Embryonic facial prominence (tissue), 1 donor: Measurements from ENCODE around the gene GLTP.
"Not testable (repeated sequence)": the region's sequence is repeated elsewhere in the genome, so short reads cannot be mapped to it uniquely, and the experiment has no call there.

ENCODE experiments used
- DNase-seq: peaks from one replicate; pipeline ENCODE4 v3.0.0-alpha.2; 2016; ENCODE audit errors: extremely low spot score

Gene GLTP, protein sequence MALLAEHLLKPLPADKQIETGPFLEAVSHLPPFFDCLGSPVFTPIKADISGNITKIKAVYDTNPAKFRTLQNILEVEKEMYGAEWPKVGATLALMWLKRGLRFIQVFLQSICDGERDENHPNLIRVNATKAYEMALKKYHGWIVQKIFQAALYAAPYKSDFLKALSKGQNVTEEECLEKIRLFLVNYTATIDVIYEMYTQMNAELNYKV

DNA sequence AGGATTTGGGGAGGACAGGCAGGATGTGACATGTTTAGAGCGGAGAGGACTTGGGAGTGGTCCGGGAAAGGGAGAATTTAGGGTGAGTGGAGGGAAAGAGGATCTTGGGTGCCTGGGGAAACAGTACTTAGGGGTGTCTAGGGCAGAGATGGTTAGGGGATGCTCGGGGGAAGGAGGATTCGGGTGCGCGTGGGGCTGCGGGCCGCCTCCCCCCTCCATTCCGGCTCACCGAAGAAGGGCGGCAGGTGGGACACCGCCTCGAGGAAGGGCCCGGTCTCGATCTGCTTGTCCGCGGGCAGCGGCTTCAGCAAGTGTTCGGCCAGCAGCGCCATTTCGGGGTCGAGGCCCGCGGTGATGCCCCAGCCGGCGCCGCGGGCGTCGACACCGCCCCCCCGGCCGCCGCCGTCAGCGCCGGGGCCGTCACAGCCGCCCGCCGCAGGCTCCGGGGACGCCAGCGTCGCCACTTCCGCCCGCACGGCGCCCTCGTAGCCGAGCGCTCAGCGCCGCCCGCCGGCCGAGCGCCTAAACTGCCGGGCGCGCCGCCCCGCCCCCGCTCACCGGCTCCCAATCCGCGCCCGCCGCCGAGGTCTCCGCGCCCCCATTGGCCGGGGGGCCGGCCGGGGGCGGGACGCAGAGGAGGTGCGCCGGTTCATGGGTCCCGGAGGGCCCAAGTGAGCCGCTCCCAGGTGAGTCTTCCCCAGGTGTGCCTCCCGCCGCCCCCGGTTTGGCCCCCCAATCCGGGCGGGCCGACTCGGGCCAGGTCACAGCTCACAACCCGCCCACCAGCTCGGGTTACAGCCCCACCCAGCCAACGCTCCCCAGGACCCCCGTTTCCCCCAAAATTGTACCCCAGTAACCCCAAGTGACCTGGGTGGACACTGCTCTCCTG is at the start of gene GLTP:
Gene GLTP, minus strand, starts transcription at position 499 of the 889 bp plus-strand sequence. Its CDS starts 167 bp downstream, at position 332.
- peak; percentile 61 for DNase-seq

DNA sequence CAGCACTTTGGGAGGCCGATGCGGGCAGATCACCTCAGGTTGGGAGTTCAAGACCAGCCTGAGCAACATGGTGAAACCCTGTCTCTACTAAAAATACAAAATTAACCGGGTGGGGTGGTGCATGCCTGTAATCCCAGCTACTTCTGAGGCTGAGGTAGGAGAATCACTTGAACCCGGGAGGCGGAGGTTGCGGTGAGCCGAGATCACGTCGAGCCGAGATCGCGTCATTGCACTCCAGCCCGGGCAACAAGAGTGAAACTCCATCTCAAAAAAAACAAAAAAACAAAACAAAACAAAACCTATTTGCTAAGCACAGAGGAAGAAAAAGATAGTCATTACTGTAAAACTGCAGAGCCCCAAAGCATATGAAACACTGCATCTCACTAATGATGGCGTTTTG is 49.0 kb upstream of the GLTP start:
- DNase-seq, result not testable (repeated sequence)

DNA sequence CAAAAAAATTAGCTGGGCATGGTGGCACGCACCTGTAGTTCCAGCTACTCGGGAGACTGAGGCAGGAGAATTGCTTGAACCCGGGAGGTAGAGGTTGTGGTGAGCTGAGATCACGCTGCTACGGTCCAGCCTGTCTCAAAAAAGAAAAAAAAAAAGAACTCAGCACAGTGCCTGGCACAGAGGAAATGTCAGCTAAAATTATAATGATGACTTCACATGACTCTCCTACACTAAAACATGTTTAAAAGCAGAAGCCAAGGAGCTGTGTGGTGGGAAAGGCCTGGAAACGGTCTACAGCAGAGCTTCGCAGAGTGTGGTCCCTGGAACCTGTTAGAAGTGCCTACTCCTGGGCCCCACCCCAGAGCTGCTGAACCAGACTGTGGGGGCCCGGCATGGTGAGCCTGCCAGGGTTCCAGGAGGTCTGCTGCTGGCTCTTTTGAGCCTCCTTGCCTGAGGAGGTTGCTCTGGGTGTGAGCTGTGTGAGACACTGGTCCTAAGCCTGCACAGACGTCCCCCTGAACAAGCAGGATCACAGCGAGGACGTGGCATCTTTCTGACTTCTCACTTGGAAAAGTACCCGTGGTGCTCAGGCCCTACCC is 47.8 kb upstream of the GLTP start:
- DNase-seq, result no peak

DNA sequence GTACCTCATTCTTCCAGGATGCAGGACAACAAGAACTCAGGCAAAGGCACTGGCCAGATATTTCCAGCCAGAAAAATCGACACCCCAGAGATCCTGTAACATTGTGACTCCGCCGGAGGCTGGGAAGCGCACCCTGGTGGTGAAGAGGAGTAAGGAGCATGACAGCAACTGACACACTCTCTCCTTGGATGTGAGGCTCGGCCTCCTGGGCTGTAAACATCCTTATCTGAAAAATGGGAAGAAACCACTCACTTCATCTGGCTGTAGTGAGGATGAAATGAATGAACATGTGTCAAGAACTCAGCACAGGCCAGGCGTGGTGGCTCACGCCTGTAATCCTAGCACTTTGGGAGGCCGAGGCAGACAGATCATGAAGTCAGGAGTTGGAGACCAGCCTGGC is 47.3 kb upstream of the GLTP start:
- no peak for DNase-seq

DNA sequence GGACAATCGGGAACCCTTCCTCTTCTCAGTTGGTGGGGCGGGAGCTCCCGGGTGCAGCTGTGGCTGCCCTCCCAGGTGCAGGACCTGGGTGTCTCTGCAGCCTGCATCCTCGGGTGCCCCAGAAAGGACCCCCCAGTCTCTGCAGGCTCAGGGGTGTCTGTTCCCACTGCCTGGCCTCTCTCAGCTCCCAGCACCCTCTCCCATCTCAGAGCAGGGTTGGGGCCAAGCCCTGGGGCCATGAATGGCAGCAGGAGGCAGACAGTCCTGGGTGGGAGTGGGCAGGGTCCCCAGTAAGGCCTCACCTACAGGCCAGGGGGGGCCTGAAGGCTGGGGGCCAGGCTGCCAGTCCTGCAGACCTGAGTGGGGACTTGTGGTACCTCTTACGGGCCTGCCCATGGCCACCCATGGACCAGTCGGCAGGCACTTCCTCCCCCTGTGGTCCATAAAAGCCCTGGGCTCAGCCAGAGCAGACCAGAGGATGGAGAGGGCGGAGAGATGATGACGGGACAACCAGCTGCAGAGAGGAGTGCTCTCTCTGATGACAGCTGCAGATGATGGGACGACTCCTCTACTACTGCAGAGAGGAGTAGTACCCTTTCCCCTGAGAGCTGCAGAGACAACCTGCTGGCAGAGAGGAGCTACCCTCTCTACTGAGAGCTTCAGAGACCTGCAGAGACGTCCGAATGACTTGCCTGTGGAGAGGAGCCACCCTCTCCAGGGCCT is 46.3 kb upstream of the GLTP start:
- no peak for DNase-seq

DNA sequence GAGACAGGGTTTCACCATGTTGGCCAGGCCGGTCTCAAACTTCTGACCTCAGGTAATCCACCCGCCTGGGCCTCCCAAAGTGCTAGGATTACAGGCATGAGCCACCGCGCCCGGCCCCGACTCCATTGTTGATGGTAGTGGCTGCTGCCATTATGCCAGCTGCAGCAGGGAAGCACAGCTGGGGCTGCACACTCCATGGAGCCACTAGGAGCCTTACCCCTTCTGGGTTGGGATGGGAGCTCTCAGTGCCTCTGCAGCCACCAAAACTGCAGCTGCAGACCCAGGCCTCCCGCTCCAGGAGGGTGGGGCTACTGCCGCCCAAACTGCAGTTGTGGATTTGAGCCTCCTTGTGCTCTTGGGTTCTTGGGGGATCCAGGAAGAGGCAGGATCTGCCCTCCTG is 45.7 kb upstream of the GLTP start:
- no peak for DNase-seq

DNA sequence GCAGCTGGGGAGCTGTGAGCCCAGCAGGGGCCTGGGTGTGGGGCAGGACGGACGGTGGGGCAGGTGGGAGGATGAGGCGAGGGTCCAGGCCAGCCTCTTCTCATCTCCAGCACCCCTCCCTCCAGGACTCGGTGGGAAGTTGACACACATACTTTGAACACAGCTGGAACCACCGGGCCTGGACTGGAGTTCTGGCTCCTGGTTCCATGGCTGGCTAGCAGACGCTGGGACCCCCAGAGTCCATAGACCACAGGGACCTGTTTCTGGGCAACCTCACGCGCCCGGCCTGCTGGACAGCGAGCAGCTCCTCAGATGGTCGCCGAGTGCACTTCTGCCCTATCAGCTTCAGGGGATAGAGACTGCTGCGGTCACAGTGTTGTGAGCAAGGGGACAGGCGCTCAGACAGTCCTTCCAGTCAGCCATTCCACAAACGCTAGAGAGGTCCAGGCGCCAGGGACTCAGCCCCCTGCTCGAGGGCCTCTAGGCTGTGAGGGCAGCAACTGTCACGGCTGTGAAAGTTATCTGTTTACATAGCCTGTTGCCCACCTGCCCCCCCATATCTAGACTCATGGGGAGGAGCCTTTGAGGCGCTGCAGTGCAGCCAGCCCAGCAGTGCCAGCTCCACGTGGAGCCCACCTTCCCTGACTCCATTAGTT is 45.0 kb upstream of the GLTP start:
- DNase-seq, result no peak

DNA sequence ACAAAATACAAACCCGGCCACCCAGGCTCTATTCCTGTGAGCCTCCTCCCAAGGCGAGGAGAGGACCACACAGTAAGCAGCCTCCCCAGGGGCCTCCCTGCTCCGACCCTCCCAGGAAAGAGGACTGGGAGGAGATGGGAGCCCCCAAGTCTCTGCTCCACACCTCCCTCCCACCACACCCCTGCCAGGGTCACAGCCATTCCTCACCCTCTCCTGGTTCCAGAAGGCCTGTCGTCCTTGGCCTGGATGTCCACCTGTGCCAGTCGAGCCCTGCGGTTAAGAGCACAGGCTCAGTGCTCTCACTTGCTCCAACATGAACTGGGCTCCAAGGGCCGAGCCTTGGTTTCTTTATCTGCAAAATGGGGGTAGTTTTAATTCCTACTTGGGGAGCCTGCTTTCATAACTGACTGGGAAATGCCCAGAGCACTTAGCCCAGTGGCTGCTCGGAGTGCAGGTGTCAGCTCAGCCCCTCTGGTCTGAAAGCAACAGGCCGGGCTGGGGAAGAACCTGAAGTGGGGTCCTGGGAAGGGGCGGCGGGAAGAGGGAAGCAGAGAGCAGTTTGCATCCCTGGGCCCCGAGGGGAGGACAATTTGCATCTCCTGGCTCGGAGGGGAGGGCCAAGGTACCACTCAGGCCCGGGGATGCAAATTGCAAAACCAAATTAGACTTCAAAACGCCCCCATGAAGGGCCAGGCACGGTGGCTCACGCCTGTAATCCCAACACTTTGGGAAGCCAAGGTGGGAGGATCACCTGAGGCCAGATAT is 43.3 kb upstream of the GLTP start:
- DNase-seq, result no peak

DNA sequence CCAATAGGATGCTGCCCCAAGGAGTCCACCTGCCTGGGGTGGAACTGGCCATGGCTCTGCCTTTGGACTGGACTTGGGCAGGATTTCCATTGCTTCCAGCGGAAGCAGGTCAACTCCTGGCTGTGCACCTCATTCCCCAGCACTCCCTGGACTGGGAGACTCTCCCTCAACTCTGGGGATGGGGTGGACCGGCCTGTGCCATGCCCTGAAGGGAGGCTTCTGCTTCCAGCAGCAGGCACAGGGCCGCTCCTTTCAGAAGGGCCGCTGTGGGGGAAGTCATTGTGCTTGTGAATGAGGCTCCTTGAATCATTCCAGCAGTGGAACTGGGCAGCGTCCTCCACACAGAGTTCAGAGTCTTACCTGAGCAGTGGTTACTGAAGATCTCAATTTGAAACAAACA is 42.7 kb upstream of the GLTP start:
- no peak for DNase-seq

DNA sequence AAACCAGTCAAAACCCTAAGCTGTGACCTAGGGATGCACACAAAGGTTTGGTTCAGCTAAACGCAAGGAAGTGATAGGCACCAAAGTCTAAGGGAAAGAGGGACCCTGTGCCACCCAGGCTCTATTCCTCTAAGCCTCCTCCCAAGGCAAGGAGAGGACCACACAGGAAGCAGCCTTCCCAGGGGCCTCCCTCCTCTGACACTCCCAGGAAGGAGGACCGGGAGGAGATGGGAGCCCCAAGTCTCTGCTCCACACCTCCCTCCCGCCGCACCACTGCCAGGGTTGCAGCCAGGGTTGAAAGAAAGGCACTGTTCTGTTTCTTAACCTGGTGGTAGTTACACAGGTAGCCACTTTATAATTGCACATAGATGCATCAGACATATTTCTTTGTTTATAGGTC is 41.6 kb upstream of the GLTP start:
- no peak for DNase-seq

DNA sequence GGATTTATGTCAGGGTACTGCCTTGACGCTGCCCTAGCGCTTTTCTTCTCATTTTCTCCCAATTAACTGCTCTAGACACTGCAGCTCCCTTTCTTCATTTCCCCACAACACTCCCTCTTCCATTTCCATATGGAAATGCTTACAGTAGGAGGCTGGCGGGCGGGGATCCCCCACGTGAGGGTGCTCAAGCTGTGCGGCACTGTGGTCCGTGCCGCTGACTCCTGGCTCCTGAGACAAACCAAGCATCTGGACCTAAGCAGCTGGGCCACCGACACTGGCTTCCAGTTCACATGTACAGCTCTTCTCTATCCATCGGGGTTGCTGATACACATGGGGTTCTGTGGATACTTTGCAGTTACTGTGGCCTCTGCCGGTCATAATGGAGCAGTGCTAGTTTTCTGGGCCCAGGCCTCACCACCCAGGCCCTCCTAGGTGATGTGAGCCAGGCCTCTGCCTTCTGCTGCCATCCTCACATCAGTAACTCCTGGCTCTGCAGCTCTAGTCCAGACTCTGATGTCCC is 40.0 kb upstream of the GLTP start:
- no peak for DNase-seq

DNA sequence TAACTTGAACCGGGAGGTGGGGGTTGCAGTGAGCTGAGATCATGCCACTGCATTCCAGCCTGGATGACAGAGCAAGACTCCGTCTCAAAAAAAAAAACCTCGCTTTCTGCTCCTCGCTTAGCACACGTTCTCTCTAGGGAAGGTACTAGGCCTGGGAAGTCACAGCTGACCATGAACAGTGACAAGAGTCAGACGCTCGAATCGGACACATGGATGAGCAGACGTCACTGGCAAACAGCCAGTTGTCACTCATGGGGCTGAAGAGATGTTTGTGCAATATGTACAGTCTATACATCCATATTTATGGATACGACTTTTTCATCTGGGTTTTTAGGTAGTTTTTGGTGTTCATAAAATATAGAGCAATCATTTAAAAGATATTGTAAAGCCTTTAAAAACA is 39.1 kb upstream of the GLTP start:
- DNase-seq, result no peak

DNA sequence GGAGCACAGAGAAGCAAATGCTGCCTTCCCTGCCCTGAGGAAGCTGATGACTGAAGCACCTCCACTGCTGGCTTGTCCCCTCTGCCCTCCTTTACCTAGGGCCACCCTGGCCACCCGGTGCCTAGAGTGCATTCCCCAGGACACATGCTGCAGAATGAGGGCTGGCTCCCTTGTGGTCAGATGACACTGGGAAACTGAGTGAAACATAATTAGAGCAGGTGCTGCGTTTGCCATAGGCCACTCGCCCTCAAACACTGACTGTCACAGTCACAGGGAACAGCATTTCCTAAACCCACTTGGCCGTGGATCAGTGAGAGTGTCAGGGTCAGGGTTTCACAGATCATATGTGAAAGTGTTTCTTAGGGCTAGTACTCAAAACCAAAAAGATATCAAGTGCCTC is 35.7 kb upstream of the GLTP start:
- no peak for DNase-seq

DNA sequence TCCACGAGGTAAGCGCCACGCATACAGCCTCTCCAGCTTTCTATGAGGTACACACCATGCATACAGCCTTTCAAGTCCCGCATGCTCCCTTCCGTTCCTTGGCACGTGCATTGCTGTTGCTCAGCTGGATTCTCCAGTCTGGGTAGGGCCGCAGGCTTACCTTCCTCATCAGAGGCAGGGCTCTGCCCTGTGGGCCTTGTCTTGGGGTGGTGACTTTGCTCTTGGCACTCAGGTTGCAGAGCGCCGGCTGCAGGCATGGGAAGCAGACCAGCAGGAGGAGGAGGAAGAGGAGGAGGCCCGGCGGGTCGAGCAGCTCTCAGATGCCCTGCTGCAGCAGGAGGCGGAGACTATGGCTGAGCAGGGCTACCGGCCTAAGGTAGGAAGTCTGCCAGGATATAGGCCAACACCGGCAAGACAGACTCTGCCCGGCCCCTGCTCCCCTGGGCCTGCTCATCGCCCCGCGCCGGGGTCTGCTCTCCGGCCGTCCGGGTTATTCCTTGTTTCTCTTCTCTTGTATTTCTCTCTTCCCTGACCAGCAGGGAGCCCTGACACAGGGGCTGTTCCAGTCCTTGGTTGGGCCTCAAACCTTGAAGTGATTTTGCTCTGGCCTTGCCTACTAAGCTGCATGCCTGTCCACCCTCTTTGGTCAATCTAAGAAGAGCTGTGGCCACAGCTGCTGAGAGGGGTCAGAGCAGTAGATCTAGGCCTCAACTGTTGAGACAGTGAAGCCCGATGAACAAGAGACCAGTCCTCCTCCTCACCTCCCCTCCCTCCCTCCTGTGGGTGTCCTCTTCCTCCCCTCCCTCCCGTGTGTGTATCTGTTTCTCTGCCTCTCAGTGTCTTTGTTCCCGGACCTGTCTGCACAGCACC is 35.1 kb upstream of the GLTP start:
- no peak for DNase-seq

DNA sequence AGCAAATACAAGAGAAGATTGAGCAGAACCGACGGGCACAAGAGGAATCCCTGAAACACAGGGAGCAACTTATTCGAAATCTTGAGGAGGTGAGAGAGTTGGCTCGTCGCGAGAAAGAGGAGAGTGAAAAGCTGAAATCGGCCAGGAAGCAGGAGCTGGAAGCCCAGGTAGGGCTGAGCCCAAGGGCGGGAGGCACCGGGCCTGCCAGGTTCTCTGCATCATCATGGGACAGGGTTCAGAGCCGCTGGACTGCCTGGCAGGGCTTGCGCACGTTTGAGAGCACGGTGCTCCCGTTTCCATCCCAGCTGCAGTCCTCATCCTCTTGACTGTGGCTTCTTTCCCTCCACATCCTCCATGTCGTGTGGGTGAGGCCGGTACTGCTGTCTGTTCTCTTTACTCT is 34.1 kb upstream of the GLTP start:
- DNase-seq, result no peak

DNA sequence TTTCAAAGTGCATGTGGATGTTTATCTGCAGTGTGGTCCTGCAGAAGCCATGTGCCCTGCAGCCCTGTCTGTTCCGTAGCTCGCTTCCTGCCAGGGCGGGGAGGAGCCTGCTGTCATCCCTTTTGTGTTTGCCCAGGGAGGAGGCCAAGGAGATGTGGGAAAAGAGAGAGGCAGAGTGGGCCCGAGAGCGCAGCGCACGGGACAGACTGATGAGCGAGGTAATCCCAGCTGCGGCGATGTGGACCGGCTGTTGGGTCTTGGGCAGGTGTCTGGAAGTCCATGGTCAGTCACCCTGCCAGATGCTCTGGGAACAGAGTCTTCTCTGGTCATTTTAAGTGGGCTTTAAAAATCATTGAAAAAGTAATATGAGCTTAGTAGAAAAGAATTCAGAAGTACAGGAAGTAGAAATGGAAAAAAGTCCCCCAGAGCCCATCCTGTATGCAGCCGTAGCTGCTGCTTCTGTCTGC is 32.5 kb upstream of the GLTP start:
- no peak for DNase-seq

DNA sequence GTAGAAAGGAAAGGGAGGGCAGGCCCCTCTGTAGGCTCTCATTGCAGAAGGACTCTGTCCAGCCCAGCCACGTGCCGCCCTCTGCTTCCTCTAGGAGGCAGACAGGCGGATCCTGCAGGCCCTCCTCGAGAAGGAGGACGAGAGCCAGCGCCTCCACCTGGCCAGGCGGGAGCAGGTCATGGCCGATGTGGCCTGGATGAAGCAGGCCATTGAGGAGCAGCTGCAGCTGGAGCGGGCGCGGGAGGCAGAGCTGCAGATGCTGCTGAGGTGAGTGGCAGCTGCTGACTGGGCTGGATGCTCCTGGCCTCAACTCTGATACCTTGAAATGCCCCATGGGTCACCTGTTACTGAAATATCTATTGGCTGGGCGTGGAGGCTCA is 30.6 kb upstream of the GLTP start:
- no peak for DNase-seq

DNA sequence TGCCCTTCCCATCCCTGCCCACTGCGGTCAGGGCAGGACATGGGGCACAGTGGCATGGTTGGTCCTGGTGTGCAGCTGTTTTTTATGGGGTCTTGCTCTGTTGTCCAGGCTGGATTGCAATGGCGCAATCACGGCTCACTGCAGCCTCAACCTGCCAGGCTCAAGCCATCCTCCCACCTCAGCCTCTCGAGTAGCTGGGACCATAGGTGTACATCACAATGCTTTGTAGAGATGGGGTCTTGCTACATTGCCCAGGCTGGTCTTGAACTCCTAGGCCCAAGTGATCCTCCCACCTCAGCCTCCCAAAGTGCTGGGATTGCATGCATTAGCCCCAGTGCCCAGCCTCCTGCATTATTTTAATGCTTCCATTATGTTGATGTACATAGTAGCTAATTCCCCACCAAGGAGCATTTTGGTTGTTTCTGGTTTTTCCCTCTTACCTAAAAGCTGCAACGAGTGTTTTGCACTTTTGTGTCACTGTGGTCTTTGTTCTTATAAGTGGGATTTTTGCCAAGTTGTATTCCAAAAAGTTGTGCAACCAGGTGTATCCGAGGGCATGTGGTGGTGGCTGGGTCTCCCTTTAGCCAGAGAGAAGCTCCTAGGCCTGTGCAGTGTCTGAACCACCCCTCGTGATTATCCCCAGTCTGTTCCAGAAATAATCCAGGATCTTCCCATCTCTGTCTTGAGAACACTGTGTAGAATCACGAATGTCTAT is 30.1 kb upstream of the GLTP start:
- no peak for DNase-seq

DNA sequence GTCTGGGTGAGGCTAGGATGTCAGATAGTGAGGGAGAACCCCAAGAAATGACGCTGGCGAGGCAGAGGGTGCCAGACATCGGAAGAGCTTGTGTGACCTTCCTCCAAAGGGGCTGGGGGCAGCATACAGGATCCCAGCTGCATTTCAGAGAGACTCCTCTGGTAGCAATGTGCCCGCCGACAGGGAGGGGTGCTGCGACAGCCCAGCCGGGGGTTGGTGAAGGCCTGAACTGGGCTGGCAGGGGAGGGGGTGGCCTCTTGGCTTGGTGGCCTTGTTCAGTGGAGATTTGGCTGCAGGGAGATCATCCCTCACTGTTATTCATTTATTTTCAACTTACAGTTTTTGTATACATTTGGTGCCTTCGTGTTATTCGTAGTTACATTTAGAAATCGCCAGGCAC is 25.0 kb upstream of the GLTP start:
- no peak for DNase-seq
